Hepatocyte (in vitro differentiated cells): ENCODE measurements around the gene CRIM1.

Source experiments
- CTCF ChIP-seq: fragments of 200-600 bp; sonication (generic); IDR thresholded peaks from 2 replicates; pipeline ENCODE4 v1.5.1; 2016; ENCODE audit warnings: antibody characterized with exemption, mild to moderate bottlenecking; ENCODE audit not compliant: poor library complexity
- EZH2 ChIP-seq: fragments of 200-600 bp; sonication (generic); IDR thresholded peaks from 2 replicates; pipeline ENCODE4 v1.6.1; 2016; ENCODE audit warnings: antibody characterized with exemption, mild to moderate bottlenecking, borderline replicate concordance
- EZH2phosphoT487 ChIP-seq: fragments of 200-600 bp; sonication (generic); IDR thresholded peaks from one replicate; pipeline ENCODE4 v1.6.1; 2018; ENCODE audit warnings: antibody characterized with exemption, mild to moderate bottlenecking, low read depth, moderate library complexity; ENCODE audit not compliant: unreplicated experiment, severe bottlenecking

GRCh38 chr2:36547906-36548305, 192.3 kb downstream of the CRIM1 start:
- no peak for TF ChIP-seq CTCF
- TF ChIP-seq EZH2, result no peak
- no peak for TF ChIP-seq EZH2phosphoT487
